Fibroblast of lung (primary cell): ENCODE measurements around the gene NAA80. TPM values are rescaled to one million over a fixed set of nuclear protein-coding genes. Genes with fewer than 3 reads are reported as not detected.

Experiments used
- DNase-seq, 2 donors: peaks; one replicate each; pipeline versions ENCODE4 v3.0.0 to v3.0.0-alpha.2; 2010; ENCODE audit warnings: low read depth in 2 of 2
- H2AFZ ChIP-seq: 2 replicates; pipeline ENCODE4 v1.5.1; 2012; ENCODE audit warnings: low read length, control low read depth, inconsistent platforms
- H3K27ac ChIP-seq: 2 replicates; pipeline ENCODE4 v1.5.1; 2011; ENCODE audit warnings: low read length, control low read depth; ENCODE audit not compliant: insufficient read depth
- H3K27me3 ChIP-seq: 2 replicates; pipeline ENCODE4 v1.5.1; 2011; ENCODE audit warnings: mild to moderate bottlenecking, low read length; ENCODE audit not compliant: control insufficient read depth, insufficient read depth
- H3K36me3 ChIP-seq: 2 replicates; pipeline ENCODE4 v1.5.1; 2011; ENCODE audit warnings: low read length; ENCODE audit not compliant: control insufficient read depth, insufficient read depth
- H3K4me1 ChIP-seq: 2 replicates; pipeline ENCODE4 v1.5.1; 2011; ENCODE audit warnings: low read length; ENCODE audit not compliant: control insufficient read depth, insufficient read depth; ENCODE audit errors: extremely low read depth
- H3K4me2 ChIP-seq: 2 replicates; pipeline ENCODE4 v1.5.1; 2011; ENCODE audit warnings: low read length, control low read depth; ENCODE audit not compliant: insufficient read depth; ENCODE audit errors: extremely low read depth
- H3K4me3 ChIP-seq, 4 experiments: fragments of 200-600 bp in 1 of 4; sonication (generic) in 1 of 4; replicated peaks in 1 of 4; 2 replicates each; pipeline ENCODE4 v1.5.1; 2011 to 2016; ENCODE audit warnings: low read length in 4 of 4, low read depth in 3 of 4, mild to moderate bottlenecking in 3 of 4, control low read depth in 2 of 4, inconsistent platforms in 1 of 4, mixed read lengths in 1 of 4; ENCODE audit not compliant: insufficient read depth in 1 of 4; ENCODE audit errors: control extremely low read depth in 1 of 4
- H3K79me2 ChIP-seq: 2 replicates; pipeline ENCODE4 v1.5.1; 2012; ENCODE audit warnings: mild to moderate bottlenecking, low read length, inconsistent platforms; ENCODE audit not compliant: control insufficient read depth, insufficient read depth
- H3K9ac ChIP-seq: 2 replicates; pipeline ENCODE4 v1.5.1; 2011; ENCODE audit warnings: mild to moderate bottlenecking, low read length, control low read depth; ENCODE audit not compliant: insufficient read depth
- H3K9me3 ChIP-seq: 2 replicates; pipeline ENCODE4 v1.5.1; 2012; ENCODE audit warnings: low read depth, low read length; ENCODE audit not compliant: control insufficient read depth, insufficient read depth
- H4K20me1 ChIP-seq: 2 replicates; pipeline ENCODE4 v1.5.1; 2011; ENCODE audit warnings: low read length; ENCODE audit not compliant: control insufficient read depth, insufficient read depth; ENCODE audit errors: extremely low read depth
- EZH2 ChIP-seq: IDR thresholded peaks from 2 replicates; pipeline ENCODE4 v1.5.1; 2012; ENCODE audit warnings: low read length, control low read depth, mild to moderate bottlenecking; ENCODE audit errors: missing control alignments
- polyA minus RNA-seq: library from RNA; depleted of rRNA, polyadenylated mRNA; stranded (reverse); fragments of >200 nt; gene quantifications from 2 replicates; pipeline ENCODE4 v1.2.3, GENCODE V29; 2011; ENCODE audit warnings: low replicate concordance
- polyA plus RNA-seq, 2 donors: library from polyadenylated mRNA; depleted of rRNA in 1 of 2; stranded (reverse) in 1 of 2; unstranded in 1 of 2; fragments of >200 nt; gene quantifications; 2 replicates each; pipeline ENCODE4 v1.2.1, GENCODE V29; 2011 to 2012; ENCODE audit warnings: missing spikeins in 1 of 2
- total RNA-seq: library from RNA; depleted of rRNA; stranded (reverse); fragments of >200 nt; gene quantifications from 2 replicates; pipeline ENCODE4 v1.2.1, GENCODE V29; 2014
- TF ChIP-seq, protein P1 (sequence below), 2 donors: IDR thresholded peaks in 1 of 2; conservative IDR thresholded peaks in 1 of 2; 1 replicate in 1 of 2; 2 replicates in 1 of 2; pipeline ENCODE4 v1.5.1; 2011 to 2012; ENCODE audit warnings: low read length in 2 of 2, control low read depth in 1 of 2, inconsistent platforms in 1 of 2, low read depth in 1 of 2, mild to moderate bottlenecking in 1 of 2

Gene NAA80, protein sequence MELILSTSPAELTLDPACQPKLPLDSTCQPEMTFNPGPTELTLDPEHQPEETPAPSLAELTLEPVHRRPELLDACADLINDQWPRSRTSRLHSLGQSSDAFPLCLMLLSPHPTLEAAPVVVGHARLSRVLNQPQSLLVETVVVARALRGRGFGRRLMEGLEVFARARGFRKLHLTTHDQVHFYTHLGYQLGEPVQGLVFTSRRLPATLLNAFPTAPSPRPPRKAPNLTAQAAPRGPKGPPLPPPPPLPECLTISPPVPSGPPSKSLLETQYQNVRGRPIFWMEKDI
- total RNA-seq: 2.1 and 3.8 TPM in 2 replicates
- polyA plus RNA-seq: 3.1 and 4.3 TPM in 2 replicates
- polyA plus RNA-seq (2012): 8.2 and 10.3 TPM in 2 replicates
- polyA minus RNA-seq: 68.8 and 72.9 TPM in 2 replicates

DNA sequence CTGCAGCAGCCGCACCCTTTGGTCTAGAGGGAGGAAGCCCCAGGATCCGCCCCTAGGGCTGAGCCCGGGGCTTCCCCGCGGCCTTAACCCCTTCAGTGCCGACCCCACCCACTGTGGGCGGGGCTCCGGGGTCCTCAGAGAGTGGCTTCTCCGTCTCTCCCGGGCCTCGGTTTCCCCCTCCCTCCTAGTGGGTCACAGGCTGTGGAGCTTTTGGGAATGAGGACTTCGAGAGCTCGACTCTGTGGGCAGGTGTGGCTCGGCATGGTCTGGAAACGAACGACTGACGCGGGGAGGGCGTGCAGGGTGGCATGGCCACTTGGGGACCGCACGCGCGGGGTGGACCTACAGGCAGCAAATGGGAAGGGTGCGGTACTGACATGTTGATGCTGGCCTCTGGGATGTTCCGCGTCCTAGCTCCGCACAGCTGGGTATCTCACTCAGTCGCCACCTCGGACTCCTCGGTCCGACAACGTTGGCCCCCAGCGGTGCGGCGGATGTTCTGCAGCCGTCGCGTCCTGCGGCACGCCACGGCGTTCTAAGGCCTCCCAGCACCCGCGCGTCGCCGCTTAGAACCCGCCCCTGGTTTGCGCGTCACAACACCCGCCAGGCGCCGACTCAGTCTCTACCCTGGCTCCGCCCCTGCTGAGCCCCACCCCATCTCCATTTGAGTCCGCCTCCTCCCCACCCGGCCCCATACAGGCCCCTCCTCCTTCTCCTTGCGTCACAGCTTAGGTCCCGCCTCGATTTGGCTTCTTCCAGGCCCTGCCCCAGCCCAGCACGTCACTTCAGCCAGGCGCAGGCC lies at the start of gene NAA80, which contains the start of gene HYAL3:
TSS of gene NAA80 (minus strand) at position 570 of the 802 bp plus-strand sequence. CDS start 1,942 bp downstream, outside the sequence.
TSS of gene HYAL3 (minus strand) at position 570 of the 802 bp plus-strand sequence. CDS start 3,803 bp downstream, outside the sequence.
- peak; percentile 99 to 100 for DNase-seq
- Histone ChIP-seq H3K4me3 (peak within 1 kb of the TSS; percentile 65 to 92 (median 88)), H3K36me3 (peaks cover 2% of the 10 kb centered on the region), H2AFZ (peak within 1 kb of the TSS; percentile 96), H3K27ac (peak within 1 kb of the TSS; percentile 92), H3K27me3 (no peaks in the 10 kb centered on the region), H3K79me2 (no peaks in the 10 kb centered on the region), H3K4me2 (peak within 1 kb of the TSS; percentile 93), H3K9me3 (no peaks in the 10 kb centered on the region), H4K20me1 (no peaks in the 10 kb centered on the region), H3K9ac (peak within 1 kb of the TSS; percentile 84), H3K4me1 (peaks cover 15% of the 10 kb centered on the region)
- TF ChIP-seq, protein P1, sequence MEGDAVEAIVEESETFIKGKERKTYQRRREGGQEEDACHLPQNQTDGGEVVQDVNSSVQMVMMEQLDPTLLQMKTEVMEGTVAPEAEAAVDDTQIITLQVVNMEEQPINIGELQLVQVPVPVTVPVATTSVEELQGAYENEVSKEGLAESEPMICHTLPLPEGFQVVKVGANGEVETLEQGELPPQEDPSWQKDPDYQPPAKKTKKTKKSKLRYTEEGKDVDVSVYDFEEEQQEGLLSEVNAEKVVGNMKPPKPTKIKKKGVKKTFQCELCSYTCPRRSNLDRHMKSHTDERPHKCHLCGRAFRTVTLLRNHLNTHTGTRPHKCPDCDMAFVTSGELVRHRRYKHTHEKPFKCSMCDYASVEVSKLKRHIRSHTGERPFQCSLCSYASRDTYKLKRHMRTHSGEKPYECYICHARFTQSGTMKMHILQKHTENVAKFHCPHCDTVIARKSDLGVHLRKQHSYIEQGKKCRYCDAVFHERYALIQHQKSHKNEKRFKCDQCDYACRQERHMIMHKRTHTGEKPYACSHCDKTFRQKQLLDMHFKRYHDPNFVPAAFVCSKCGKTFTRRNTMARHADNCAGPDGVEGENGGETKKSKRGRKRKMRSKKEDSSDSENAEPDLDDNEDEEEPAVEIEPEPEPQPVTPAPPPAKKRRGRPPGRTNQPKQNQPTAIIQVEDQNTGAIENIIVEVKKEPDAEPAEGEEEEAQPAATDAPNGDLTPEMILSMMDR (conservative IDR thresholded peaks at IDR 0.05 in 1 of 2, IDR thresholded peaks at IDR 0.05 in 1 of 2; ENCODE audit: low read depth in 1 of 2, low read length in 2 of 2): peak in 1 of 2 donors; percentile 2
- no peak for TF ChIP-seq EZH2

DNA sequence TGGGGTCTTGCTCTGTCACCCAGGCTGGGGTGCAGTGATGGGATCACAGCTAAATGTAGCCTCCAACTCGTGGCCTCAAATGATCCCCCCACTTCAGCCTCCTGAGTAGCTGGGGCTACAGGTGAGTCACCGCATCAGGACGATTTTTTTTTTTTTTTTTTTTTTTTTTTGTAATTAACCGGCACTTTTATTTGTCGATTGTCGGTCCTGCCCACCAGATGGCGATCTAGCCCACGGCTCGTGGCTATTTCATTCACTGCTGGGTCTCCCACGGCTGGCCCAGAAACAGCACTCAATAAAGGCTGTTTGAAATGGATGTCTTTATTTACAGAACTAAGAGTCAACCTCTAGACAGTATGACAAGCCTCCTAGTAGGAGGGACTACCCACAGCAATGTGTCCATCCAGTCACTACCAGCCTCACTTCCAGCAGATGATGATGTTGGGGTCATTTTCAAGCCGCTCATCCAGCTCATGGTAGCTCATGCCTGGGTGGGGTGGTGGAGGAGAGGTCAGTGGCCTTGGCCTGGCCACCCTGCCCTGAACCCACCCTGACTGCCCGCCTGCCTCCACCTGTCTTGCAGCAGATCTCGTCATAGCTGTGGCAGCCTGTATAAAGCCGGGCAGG lies 48.1 kb upstream of the NAA80 start:
- no peak for TF ChIP-seq EZH2
- TF ChIP-seq, protein P1 (conservative IDR thresholded peaks at IDR 0.05 in 1 of 2, IDR thresholded peaks at IDR 0.05 in 1 of 2; ENCODE audit: low read depth in 1 of 2, low read length in 2 of 2): peak; percentile 54 to 64
- Histone ChIP-seq H3K4me3 (no peak overlapping the region), H3K27me3 (no peaks in the 10 kb centered on the region), H3K36me3 (no peaks in the 10 kb centered on the region), H3K9ac (no peak overlapping the region), H3K9me3 (no peaks in the 10 kb centered on the region), H3K4me1 (peaks cover 11% of the 10 kb centered on the region), H3K27ac (no peak overlapping the region), H3K79me2 (peaks cover 12% of the 10 kb centered on the region), H2AFZ (no peak overlapping the region), H4K20me1 (no peaks in the 10 kb centered on the region), H3K4me2 (no peak overlapping the region)
- DNase-seq: peak; percentile 57 to 65
